Dendritic cell treated with granulocyte-macrophage colony-stimulating factor and Interleukin-4, amounts not matched to agents 40 ng/mL and 50 ng/mL, for 4 days (primary cell): Measurements from ENCODE around the gene MRPS23.

Experiments used
- H3K27ac Mint-ChIP-seq: one replicate; pipeline ENCODE4 v1.8.0; 2022; ENCODE audit warnings: mild to moderate bottlenecking, mixed read lengths
- H3K27me3 Mint-ChIP-seq: one replicate; pipeline ENCODE4 v1.8.0; 2022; ENCODE audit warnings: mild to moderate bottlenecking, mixed read lengths
- H3K36me3 Mint-ChIP-seq: one replicate; pipeline ENCODE4 v1.8.0; 2022; ENCODE audit warnings: low read depth, mixed read lengths
- H3K4me1 Mint-ChIP-seq: one replicate; pipeline ENCODE4 v1.8.0; 2022; ENCODE audit warnings: low read depth, mixed read lengths
- H3K4me3 Mint-ChIP-seq: one replicate; pipeline ENCODE4 v1.8.0; 2022; ENCODE audit warnings: mild to moderate bottlenecking, moderate library complexity, mixed read lengths
- H3K9me3 Mint-ChIP-seq: one replicate; pipeline ENCODE4 v1.8.0; 2022; ENCODE audit warnings: mixed read lengths
- intact Hi-C: fragments of 100-400 bp; cut with micrococcal nuclease; formaldehyde crosslinking; loops from one replicate; pipeline ENCODE4 v1.15.0; 2022

The MRPS23 gene

GRCh38 chr17:57830880-57831279 is 19.0 kb downstream of the MRPS23 start:
- H3K36me3 Mint-ChIP-seq = no peaks in the 10 kb centered on the region
- no peak overlapping the region for H3K4me3 Mint-ChIP-seq
- H3K27me3 Mint-ChIP-seq = peaks cover 1% of the 10 kb centered on the region
- no peaks in the 10 kb centered on the region for H3K9me3 Mint-ChIP-seq
- no peaks in the 10 kb centered on the region for H3K4me1 Mint-ChIP-seq
- intact Hi-C loops = loop anchor here (5.0 to 10.0 kb wide), 3 partner anchors 236 to 696 kb away; no protein-coding TSS in a partner anchor
- H3K27ac Mint-ChIP-seq = no peak overlapping the region

GRCh38 chr17:57823469-57824401 is 26.1 kb downstream of the MRPS23 start:
- Mint-ChIP-seq H3K27ac (no peak overlapping the region), H3K27me3 (no peaks in the 10 kb centered on the region), H3K9me3 (no peaks in the 10 kb centered on the region), H3K4me1 (no peaks in the 10 kb centered on the region), H3K36me3 (no peaks in the 10 kb centered on the region), H3K4me3 (no peak overlapping the region)
- intact Hi-C loops = no loop called here

- intact Hi-C loops = no loop called here
Measured at GRCh38 chr17:57819867-57820266, 30.0 kb downstream of the MRPS23 start.

DNA sequence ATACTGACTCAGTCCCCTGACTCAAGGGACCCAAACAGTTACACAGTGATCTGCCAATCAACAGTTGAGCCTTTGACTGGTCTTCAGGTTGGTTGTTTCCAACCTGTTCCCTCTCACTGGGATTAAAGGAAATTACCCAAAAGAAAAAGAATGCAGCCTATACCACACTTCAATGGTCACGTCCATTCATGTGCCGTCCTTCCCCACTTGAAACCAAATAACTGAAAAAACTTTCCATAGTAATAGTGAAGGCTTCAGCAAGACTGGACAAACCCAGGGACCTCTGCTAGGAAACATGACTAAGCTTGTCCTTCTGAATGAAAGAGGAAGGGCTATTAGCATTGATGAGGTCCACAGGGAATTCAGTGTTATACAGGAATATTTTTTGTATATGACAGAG is 30.6 kb downstream of the MRPS23 start:
- Mint-ChIP-seq H3K27me3 (peaks cover 17% of the 10 kb centered on the region), H3K9me3 (no peaks in the 10 kb centered on the region), H3K4me1 (no peaks in the 10 kb centered on the region), H3K4me3 (no peak overlapping the region), H3K27ac (no peak overlapping the region), H3K36me3 (no peaks in the 10 kb centered on the region)
- intact Hi-C loops = no loop called here

More at GRCh38 chr17:57819867-57820266, 30.0 kb downstream of the MRPS23 start:
- Mint-ChIP-seq H3K4me3 (no peak overlapping the region), H3K36me3 (no peaks in the 10 kb centered on the region), H3K27ac (no peak overlapping the region), H3K27me3 (peaks cover 13% of the 10 kb centered on the region), H3K9me3 (no peaks in the 10 kb centered on the region), H3K4me1 (no peaks in the 10 kb centered on the region)

- Mint-ChIP-seq H3K27me3 (peaks cover 23% of the 10 kb centered on the region), H3K4me3 (no peak overlapping the region), H3K36me3 (no peaks in the 10 kb centered on the region), H3K27ac (no peak overlapping the region), H3K9me3 (no peaks in the 10 kb centered on the region), H3K4me1 (no peaks in the 10 kb centered on the region)
- intact Hi-C loops = no loop called here
Measured at GRCh38 chr17:57818066-57818465, 31.8 kb downstream of the MRPS23 start.

DNA sequence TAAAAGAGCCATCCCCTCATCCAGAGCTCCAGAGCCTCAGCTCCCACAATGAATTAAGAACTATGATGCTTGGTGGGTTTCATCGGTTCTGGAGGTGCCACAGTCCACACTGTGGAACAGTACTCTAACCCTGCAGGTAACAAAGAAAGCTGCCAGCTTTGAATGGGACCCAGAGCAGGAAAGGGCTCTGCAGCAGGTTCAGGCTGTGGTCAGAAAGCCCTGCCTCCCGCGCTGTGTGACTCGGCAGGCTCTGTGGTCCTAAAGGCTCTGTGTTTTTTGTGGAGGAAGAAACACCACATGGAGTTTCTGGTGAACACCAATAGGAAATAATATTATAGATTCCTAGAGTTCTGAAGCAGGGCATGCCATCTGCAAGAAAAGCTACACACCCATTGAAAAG is 32.5 kb downstream of the MRPS23 start:
- Mint-ChIP-seq H3K27me3 (peaks cover 29% of the 10 kb centered on the region), H3K36me3 (no peaks in the 10 kb centered on the region), H3K27ac (no peak overlapping the region), H3K4me3 (no peak overlapping the region), H3K9me3 (no peaks in the 10 kb centered on the region), H3K4me1 (no peaks in the 10 kb centered on the region)
- intact Hi-C loops = no loop called here

GRCh38 chr17:57814421-57814820 is 35.4 kb downstream of the MRPS23 start:
- Mint-ChIP-seq H3K27me3 (peaks cover 55% of the 10 kb centered on the region), H3K4me1 (peaks cover 18% of the 10 kb centered on the region), H3K4me3 (no peak overlapping the region), H3K9me3 (no peaks in the 10 kb centered on the region), H3K36me3 (no peaks in the 10 kb centered on the region), H3K27ac (no peak overlapping the region)
- intact Hi-C loops = no loop called here

- peaks cover 18% of the 10 kb centered on the region for H3K4me1 Mint-ChIP-seq
- peaks cover 59% of the 10 kb centered on the region for H3K27me3 Mint-ChIP-seq
- H3K27ac Mint-ChIP-seq = no peak overlapping the region
- H3K4me3 Mint-ChIP-seq = no peak overlapping the region
- intact Hi-C loops = no loop called here
- no peaks in the 10 kb centered on the region for H3K9me3 Mint-ChIP-seq
- H3K36me3 Mint-ChIP-seq = no peaks in the 10 kb centered on the region
Measured at GRCh38 chr17:57811638-57812280, 38.1 kb downstream of the MRPS23 start.

DNA sequence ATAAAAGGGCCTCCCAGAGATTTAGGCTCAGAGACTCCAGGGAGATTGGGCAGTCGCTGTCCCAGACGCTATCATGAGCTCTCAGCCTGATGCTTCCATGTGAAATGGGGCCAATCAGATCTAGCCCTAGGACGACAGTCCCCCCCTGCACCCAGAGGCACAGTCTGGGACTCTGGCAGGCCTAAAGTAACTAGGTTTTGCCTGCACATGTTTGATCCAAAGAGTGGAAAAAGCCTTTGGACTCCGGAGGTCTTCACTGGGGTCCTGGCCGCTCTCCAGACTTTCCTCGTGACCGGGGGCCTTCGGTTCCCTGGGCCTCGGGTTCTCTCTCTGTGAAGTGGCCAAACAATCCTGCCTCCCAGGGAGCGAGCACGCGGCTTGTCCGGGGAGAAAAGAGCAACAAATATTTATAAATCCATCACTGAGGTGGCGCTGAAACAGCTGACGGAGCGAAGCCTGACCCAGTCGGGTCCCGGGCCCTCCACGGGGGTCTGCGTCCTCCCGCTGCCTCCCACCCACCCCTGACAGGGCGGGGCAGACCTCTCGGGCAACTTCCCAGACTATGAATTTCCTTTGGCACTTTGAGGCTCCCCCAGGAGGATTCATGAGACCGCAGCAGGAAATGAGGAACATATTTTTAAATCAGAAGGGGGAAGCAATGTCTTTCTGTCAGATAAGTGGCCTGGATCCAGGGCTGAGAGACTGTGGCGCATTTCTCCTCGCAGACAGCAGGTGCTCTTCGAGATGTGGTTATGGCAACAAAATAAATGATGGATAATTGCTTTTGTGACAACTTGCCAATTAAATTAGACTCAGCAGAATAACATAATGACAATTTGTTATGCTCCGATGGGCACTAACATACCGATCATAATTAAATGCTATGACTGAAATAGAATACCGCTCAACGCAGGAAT is 38.9 kb downstream of the MRPS23 start:
- no peaks in the 10 kb centered on the region for H3K9me3 Mint-ChIP-seq
- H3K27me3 Mint-ChIP-seq = peaks cover 66% of the 10 kb centered on the region
- intact Hi-C loops = no loop called here
- peak overlapping the region; percentile 32 for H3K27ac Mint-ChIP-seq
- H3K4me1 Mint-ChIP-seq = peaks cover 18% of the 10 kb centered on the region
- H3K36me3 Mint-ChIP-seq = no peaks in the 10 kb centered on the region
- peak overlapping the region; percentile 34 for H3K4me3 Mint-ChIP-seq

GRCh38 chr17:57809879-57810278 is 40.0 kb downstream of the MRPS23 start:
- Mint-ChIP-seq H3K9me3 (no peaks in the 10 kb centered on the region), H3K27me3 (peaks cover 69% of the 10 kb centered on the region), H3K4me1 (peaks cover 18% of the 10 kb centered on the region), H3K36me3 (no peaks in the 10 kb centered on the region), H3K4me3 (no peak overlapping the region), H3K27ac (no peak overlapping the region)
- intact Hi-C loops = no loop called here

DNA sequence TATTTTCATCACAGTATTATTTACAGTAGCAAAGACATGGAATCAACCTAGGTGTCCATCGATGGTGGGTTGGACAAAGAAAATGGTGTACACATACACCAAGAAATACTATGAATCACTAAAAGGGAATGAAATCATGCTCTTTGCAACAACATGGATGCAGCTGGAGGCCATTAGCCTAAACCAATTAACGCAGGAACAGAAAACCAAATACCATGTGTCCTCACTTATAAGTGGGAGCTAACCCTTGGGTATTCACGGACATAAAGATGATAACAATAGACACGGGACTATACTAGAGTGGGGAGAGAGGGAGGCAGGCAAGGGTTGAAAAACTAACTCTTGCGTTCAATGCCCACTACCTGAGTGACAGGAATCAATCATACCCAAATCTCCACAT is 41.0 kb downstream of the MRPS23 start:
- H3K4me1 Mint-ChIP-seq = peaks cover 18% of the 10 kb centered on the region
- peaks cover 64% of the 10 kb centered on the region for H3K27me3 Mint-ChIP-seq
- intact Hi-C loops = no loop called here
- no peaks in the 10 kb centered on the region for H3K36me3 Mint-ChIP-seq
- H3K4me3 Mint-ChIP-seq = no peak overlapping the region
- H3K9me3 Mint-ChIP-seq = no peaks in the 10 kb centered on the region
- H3K27ac Mint-ChIP-seq = no peak overlapping the region

GRCh38 chr17:57806167-57806830 is 43.5 kb downstream of the MRPS23 start:
- intact Hi-C loops = no loop called here
- Mint-ChIP-seq H3K36me3 (no peaks in the 10 kb centered on the region), H3K9me3 (peaks cover 5% of the 10 kb centered on the region), H3K4me1 (peaks cover 11% of the 10 kb centered on the region), H3K27me3 (peaks cover 48% of the 10 kb centered on the region), H3K27ac (no peak overlapping the region), H3K4me3 (no peak overlapping the region)

DNA sequence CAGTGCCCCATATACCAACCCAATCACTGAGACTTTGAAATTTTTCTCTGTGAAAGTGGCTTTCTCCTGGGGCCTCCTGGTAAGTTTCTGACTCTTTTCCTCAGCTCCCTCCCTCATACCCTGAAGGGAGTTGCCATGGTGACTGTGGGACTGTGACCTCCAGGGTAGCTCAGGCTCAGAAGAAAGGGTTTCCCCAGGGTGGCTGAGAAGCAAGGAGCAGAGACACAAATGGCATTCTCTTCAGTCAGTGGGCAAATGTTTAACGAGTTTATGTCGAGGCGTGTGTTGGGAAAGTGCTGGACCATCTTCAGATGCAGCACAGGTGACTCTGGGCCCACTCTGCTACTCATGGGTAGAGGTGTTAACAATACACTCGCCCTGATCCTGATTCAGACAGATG is 46.8 kb downstream of the MRPS23 start:
- peaks cover 20% of the 10 kb centered on the region for H3K27me3 Mint-ChIP-seq
- no peak overlapping the region for H3K27ac Mint-ChIP-seq
- H3K36me3 Mint-ChIP-seq = no peaks in the 10 kb centered on the region
- H3K9me3 Mint-ChIP-seq = peaks cover 11% of the 10 kb centered on the region
- intact Hi-C loops = no loop called here
- H3K4me1 Mint-ChIP-seq = no peaks in the 10 kb centered on the region
- H3K4me3 Mint-ChIP-seq = no peak overlapping the region
